ENCODE results near the gene MCF2.

DNA sequence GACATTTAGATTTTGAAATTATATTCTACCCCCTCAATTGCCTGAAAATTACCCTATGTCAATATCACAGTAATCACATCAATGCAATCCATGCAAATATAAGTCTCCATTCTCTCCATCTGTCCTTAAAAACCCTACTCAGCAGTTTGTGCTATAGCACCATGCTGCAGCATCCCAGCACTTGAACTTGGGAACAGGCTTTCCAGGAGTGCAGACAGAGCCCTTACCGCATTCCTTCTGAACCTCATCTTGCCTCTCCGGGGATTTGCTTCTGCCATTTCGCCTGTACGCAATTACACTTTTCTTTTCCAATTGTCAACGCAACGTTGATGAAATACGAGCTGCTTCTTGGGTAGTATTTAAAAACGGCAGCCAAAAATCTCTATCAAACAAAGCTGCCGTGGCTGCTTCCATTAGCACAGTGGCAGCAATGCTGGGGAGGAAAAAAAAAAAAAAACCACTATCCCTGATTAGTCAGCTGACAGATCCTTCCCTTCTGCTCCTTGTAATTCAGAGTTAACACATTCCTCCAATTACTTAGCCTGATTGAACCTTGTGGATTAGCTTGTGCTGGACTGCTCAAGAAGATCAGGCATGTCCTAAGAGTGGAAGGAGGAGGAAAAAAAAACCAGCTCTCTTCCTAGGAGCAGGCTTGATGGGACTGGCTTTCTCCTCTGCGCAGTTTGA lies 65.6 kb downstream of the MCF2 start:
- TF ChIP-seq, protein P1, sequence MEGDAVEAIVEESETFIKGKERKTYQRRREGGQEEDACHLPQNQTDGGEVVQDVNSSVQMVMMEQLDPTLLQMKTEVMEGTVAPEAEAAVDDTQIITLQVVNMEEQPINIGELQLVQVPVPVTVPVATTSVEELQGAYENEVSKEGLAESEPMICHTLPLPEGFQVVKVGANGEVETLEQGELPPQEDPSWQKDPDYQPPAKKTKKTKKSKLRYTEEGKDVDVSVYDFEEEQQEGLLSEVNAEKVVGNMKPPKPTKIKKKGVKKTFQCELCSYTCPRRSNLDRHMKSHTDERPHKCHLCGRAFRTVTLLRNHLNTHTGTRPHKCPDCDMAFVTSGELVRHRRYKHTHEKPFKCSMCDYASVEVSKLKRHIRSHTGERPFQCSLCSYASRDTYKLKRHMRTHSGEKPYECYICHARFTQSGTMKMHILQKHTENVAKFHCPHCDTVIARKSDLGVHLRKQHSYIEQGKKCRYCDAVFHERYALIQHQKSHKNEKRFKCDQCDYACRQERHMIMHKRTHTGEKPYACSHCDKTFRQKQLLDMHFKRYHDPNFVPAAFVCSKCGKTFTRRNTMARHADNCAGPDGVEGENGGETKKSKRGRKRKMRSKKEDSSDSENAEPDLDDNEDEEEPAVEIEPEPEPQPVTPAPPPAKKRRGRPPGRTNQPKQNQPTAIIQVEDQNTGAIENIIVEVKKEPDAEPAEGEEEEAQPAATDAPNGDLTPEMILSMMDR (IDR thresholded peaks at IDR 0.05 in 2 of 3, conservative IDR thresholded peaks at IDR 0.05 in 1 of 3; ENCODE audit: borderline replicate concordance in 1 of 3, insufficient read depth in 1 of 3, low read depth in 2 of 3, low read length in 2 of 3): no peak
- TF ChIP-seq POLR2A (IDR thresholded peaks at IDR 0.05; ENCODE audit: borderline replicate concordance, extremely low read depth, insufficient read depth, insufficient read length) (no peak), SP1 (IDR thresholded peaks at IDR 0.05; ENCODE audit: low read depth) (no peak), ZNF274 (IDR thresholded peaks at IDR 0.05; ENCODE audit: low read depth, low read length) (no peak)
- TF ChIP-seq, protein P2, sequence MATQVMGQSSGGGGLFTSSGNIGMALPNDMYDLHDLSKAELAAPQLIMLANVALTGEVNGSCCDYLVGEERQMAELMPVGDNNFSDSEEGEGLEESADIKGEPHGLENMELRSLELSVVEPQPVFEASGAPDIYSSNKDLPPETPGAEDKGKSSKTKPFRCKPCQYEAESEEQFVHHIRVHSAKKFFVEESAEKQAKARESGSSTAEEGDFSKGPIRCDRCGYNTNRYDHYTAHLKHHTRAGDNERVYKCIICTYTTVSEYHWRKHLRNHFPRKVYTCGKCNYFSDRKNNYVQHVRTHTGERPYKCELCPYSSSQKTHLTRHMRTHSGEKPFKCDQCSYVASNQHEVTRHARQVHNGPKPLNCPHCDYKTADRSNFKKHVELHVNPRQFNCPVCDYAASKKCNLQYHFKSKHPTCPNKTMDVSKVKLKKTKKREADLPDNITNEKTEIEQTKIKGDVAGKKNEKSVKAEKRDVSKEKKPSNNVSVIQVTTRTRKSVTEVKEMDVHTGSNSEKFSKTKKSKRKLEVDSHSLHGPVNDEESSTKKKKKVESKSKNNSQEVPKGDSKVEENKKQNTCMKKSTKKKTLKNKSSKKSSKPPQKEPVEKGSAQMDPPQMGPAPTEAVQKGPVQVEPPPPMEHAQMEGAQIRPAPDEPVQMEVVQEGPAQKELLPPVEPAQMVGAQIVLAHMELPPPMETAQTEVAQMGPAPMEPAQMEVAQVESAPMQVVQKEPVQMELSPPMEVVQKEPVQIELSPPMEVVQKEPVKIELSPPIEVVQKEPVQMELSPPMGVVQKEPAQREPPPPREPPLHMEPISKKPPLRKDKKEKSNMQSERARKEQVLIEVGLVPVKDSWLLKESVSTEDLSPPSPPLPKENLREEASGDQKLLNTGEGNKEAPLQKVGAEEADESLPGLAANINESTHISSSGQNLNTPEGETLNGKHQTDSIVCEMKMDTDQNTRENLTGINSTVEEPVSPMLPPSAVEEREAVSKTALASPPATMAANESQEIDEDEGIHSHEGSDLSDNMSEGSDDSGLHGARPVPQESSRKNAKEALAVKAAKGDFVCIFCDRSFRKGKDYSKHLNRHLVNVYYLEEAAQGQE (IDR thresholded peaks at IDR 0.05; ENCODE audit: low read depth): no peak

Measured in HCT116 (cell line).